Measurements from ENCODE around the gene RFTN1.

DNA sequence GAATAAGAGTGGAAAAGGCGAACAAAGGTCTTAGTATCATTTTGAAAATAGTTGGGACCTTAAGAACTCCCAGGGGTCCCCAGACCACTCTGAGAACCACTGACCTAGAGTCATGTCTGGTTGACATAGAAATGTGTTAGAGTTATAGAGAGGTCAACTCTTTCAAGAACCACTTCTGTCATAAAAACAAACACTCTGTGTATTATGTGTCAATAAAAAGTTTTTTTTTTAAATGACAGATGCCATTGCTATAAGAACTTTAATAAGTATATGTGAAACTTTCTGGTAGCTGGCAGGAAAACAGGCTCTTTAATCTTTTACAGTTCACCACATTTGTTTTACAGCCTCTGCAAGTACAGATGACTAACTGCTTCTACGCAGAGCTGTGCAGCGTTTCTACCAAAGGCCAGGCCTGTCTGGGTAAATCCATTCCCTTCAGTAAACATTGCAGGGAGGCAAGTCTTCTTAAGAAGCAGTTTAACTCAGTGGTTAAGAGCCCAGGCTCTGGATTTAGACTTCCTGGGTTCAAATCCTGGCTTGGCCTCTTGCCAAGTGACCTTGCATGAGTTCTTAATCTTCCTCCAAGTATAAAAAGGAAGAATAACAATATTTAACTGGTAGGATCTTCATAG, 56.6 kb downstream of the RFTN1 start:
- TF ChIP-seq, protein P1, sequence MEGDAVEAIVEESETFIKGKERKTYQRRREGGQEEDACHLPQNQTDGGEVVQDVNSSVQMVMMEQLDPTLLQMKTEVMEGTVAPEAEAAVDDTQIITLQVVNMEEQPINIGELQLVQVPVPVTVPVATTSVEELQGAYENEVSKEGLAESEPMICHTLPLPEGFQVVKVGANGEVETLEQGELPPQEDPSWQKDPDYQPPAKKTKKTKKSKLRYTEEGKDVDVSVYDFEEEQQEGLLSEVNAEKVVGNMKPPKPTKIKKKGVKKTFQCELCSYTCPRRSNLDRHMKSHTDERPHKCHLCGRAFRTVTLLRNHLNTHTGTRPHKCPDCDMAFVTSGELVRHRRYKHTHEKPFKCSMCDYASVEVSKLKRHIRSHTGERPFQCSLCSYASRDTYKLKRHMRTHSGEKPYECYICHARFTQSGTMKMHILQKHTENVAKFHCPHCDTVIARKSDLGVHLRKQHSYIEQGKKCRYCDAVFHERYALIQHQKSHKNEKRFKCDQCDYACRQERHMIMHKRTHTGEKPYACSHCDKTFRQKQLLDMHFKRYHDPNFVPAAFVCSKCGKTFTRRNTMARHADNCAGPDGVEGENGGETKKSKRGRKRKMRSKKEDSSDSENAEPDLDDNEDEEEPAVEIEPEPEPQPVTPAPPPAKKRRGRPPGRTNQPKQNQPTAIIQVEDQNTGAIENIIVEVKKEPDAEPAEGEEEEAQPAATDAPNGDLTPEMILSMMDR (IDR thresholded peaks at IDR 0.05 in 2 of 3, conservative IDR thresholded peaks at IDR 0.05 in 1 of 3; ENCODE audit: control insufficient read depth in 2 of 3, extremely low read depth in 1 of 3, insufficient read depth in 1 of 3, low read depth in 3 of 3, low read length in 3 of 3) = no peak
- no peak for TF ChIP-seq HDAC6 (IDR thresholded peaks at IDR 0.05; ENCODE audit: unreplicated experiment)
- no peak for TF ChIP-seq SIN3A (IDR thresholded peaks at IDR 0.05; ENCODE audit: low read depth, low read length)
- TF ChIP-seq POLR2AphosphoS2 (IDR thresholded peaks at IDR 0.05; ENCODE audit: low read depth, low read length) = no peak
- TF ChIP-seq SP1 (IDR thresholded peaks at IDR 0.05; ENCODE audit: low read depth, low read length) = no peak
- TF ChIP-seq NFIC (IDR thresholded peaks at IDR 0.05; ENCODE audit: low read depth, low read length) = no peak
- TF ChIP-seq GATAD2B (conservative IDR thresholded peaks at IDR 0.05; ENCODE audit: low read depth) = no peak
- TF ChIP-seq MAX (IDR thresholded peaks at IDR 0.05; ENCODE audit: low read depth, low read length) = no peak
